ENCODE measurements around the gene APBB2.

- TF ChIP-seq, protein P1, sequence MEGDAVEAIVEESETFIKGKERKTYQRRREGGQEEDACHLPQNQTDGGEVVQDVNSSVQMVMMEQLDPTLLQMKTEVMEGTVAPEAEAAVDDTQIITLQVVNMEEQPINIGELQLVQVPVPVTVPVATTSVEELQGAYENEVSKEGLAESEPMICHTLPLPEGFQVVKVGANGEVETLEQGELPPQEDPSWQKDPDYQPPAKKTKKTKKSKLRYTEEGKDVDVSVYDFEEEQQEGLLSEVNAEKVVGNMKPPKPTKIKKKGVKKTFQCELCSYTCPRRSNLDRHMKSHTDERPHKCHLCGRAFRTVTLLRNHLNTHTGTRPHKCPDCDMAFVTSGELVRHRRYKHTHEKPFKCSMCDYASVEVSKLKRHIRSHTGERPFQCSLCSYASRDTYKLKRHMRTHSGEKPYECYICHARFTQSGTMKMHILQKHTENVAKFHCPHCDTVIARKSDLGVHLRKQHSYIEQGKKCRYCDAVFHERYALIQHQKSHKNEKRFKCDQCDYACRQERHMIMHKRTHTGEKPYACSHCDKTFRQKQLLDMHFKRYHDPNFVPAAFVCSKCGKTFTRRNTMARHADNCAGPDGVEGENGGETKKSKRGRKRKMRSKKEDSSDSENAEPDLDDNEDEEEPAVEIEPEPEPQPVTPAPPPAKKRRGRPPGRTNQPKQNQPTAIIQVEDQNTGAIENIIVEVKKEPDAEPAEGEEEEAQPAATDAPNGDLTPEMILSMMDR (IDR thresholded peaks at IDR 0.05), result no peak
- TF ChIP-seq POLR2A (IDR thresholded peaks at IDR 0.05), result no peak
Observed at GRCh38 chr4:41148931-41149330, 65.4 kb downstream of the APBB2 start.
